Uterus (tissue), 2 donors: Measurements from ENCODE around the gene SERPINE2.

Source experiments
- CTCF ChIP-seq, 4 experiments: fragments of 200-600 bp in 2 of 4; fragments of 450-650 bp in 2 of 4; sonication (generic) in 2 of 4; IDR thresholded peaks; one replicate each; pipeline ENCODE4 v1.5.1; 2016 to 2019; ENCODE audit warnings: antibody characterized with exemption in 4 of 4, mild to moderate bottlenecking in 2 of 4, moderate library complexity in 1 of 4
- POLR2A ChIP-seq, 2 donors: fragments of 450-650 bp; IDR thresholded peaks; one replicate each; pipeline ENCODE4 v1.6.1; 2016; ENCODE audit warnings: antibody characterized with exemption in 2 of 2, mild to moderate bottlenecking in 1 of 2, moderate library complexity in 1 of 2

- TF ChIP-seq POLR2A (IDR thresholded peaks at IDR 0.05) (no peak), CTCF (IDR thresholded peaks at IDR 0.05) (no peak)
Observed at GRCh38 chr2:224073676-224074075, 34.6 kb upstream of the SERPINE2 start.
